Suprapubic skin (tissue), 4 donors: ENCODE data around the gene MYO5C.

Experiments
- CTCF ChIP-seq, 2 donors: fragments of 200-600 bp in 1 of 2; fragments of 450-650 bp in 1 of 2; sonication (generic) in 1 of 2; IDR thresholded peaks; one replicate each; pipeline ENCODE4 v1.5.1; 2016 to 2019; ENCODE audit warnings: antibody characterized with exemption in 2 of 2, mild to moderate bottlenecking in 1 of 2, moderate library complexity in 1 of 2
- EP300 ChIP-seq: sonication (generic); formaldehyde crosslinking; IDR thresholded peaks from one replicate; pipeline ENCODE4 v1.6.1; 2017; ENCODE audit warnings: antibody characterized with exemption
- POLR2A ChIP-seq, 2 donors: fragments of 450-650 bp; IDR thresholded peaks; one replicate each; pipeline ENCODE4 v1.6.1; 2017; ENCODE audit warnings: antibody characterized with exemption in 2 of 2, mild to moderate bottlenecking in 2 of 2, moderate library complexity in 2 of 2
- POLR2AphosphoS5 ChIP-seq, 3 donors: sonication (generic); formaldehyde crosslinking; IDR thresholded peaks; one replicate each; pipeline ENCODE4 v1.6.1; 2017; ENCODE audit warnings: antibody characterized with exemption in 3 of 3

DNA sequence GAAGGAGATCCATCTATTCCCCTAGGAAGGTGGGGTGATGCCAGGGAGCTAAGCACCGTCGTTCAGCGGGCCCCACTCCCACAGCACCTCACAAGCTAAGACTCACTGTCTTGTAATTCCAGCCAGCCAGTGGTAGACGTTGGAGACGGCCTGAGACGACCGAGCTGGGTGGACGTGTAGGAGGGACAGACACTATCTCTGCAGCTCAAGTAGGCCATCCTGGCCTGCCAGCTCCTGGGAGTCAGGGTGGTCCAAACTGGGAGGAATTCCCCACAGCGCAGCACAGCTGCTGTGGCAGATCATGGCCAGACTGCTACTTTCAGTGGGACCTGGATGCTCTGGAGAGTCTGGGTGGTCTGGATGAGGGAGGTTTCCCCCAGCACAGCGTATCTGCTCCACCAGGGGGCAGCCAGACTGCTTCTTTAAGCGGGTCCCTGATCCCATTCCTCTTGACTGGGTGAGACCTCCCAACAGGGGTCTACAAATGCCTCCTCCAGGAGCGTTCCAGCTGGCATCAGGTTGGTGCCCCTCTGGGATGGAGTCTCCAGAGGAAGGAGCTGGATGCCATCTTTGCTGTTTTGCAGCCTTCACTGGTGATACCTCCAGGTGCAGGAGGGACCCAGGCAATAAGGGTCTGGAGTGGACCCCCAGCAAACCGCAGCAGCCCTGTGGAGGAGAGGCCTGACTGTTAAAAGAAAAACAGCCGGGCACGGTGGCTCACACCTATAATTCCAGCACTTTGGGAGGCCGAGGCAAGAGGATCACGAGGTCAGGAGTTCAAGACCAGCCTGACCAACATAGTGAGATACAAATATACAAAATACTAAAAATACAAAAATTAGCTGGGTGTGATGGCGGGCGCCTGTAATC is 132.0 kb downstream of the MYO5C start:
- TF ChIP-seq CTCF (IDR thresholded peaks at IDR 0.05): no peak
- no peak for TF ChIP-seq POLR2A (IDR thresholded peaks at IDR 0.05)
- TF ChIP-seq EP300: no peak
- TF ChIP-seq POLR2AphosphoS5 (IDR thresholded peaks at IDR 0.05): no peak
